Measurements from ENCODE around the gene DENND6A. TPM values are rescaled to one million over a fixed set of nuclear protein-coding genes. Genes with fewer than 3 reads are reported as not detected.

Gene DENND6A
- total RNA-seq, 1 donor: 21.0 TPM

GRCh38 chr3:57731311-57731710, 38.4 kb upstream of the DENND6A start:
- TF ChIP-seq, protein P1, sequence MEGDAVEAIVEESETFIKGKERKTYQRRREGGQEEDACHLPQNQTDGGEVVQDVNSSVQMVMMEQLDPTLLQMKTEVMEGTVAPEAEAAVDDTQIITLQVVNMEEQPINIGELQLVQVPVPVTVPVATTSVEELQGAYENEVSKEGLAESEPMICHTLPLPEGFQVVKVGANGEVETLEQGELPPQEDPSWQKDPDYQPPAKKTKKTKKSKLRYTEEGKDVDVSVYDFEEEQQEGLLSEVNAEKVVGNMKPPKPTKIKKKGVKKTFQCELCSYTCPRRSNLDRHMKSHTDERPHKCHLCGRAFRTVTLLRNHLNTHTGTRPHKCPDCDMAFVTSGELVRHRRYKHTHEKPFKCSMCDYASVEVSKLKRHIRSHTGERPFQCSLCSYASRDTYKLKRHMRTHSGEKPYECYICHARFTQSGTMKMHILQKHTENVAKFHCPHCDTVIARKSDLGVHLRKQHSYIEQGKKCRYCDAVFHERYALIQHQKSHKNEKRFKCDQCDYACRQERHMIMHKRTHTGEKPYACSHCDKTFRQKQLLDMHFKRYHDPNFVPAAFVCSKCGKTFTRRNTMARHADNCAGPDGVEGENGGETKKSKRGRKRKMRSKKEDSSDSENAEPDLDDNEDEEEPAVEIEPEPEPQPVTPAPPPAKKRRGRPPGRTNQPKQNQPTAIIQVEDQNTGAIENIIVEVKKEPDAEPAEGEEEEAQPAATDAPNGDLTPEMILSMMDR (IDR thresholded peaks at IDR 0.05; ENCODE audit: insufficient read depth, low read length): no peak
- no peak overlapping the region for H3K4me3 ChIP-seq (ENCODE audit: low read depth, low read length)
- DNase-seq (ENCODE audit: low read depth): no peak

GRCh38 chr3:57730682-57731081, 37.8 kb upstream of the DENND6A start:
- no peak overlapping the region for H3K4me3 ChIP-seq (ENCODE audit: low read depth, low read length)
- TF ChIP-seq, protein P1 (IDR thresholded peaks at IDR 0.05; ENCODE audit: insufficient read depth, low read length): no peak
- DNase-seq (ENCODE audit: low read depth): no peak

DNA sequence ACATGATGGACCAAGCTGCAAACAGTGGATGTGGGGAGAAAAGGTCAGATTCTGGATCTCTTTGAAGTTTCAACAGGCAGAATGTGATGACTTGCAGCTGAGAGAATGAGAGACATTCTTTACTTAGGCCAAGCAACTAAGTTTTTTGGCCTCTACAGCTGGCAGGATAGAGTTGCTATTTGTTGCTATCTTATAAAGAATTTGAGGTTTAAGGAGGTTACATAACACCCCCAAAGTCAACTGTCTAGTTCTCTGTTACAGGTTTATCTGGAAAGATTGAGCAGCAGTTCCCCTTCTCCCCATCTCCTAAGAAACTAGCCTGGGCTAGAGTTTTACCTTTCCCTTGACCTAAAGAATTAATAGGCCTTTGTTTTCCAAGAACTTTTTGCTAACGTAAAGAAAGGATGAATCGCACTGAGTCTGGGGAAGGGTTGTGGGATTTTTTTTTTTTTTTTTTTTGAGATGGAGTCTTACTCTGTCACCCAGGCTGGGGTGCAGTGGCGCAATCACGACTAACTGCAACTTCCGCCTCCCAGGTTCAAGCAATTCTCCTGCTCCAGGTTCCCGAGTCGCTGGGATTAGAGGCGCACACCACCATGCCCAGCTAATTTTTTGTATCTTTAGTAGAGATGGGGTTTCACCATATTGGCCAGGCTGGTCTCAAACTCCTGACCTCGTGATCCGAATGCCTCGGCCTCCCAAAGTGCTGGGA, 36.6 kb upstream of the DENND6A start:
- TF ChIP-seq, protein P1 (IDR thresholded peaks at IDR 0.05; ENCODE audit: insufficient read depth, low read length): no peak
- DNase-seq (ENCODE audit: low read depth): peak; percentile 67

DNA sequence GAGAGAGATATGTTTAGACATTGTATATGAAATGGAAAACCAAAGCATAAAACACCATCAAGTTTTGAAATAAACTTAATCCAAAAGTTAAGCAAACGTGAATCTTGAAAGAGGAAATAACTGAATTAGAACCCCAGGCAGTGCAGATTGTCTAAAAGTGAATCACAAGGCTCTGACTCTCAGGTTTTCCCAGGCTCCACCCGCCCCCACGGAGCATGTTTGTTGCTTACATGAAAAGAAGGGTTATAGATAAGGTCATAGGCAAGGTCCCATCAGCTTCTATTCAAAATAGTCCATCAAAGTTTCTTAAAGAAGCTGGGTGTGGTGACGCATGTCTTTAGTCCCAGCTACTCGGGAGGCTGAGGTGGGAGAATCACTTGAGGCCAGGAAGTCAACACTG, 34.2 kb upstream of the DENND6A start:
- no peak overlapping the region for H3K4me3 ChIP-seq (ENCODE audit: low read depth, low read length)
- DNase-seq (ENCODE audit: low read depth): no peak
- TF ChIP-seq, protein P1 (IDR thresholded peaks at IDR 0.05; ENCODE audit: insufficient read depth, low read length): no peak

More for the DNA sequence above, 36.6 kb upstream of the DENND6A start:
- no peak overlapping the region for H3K4me3 ChIP-seq (ENCODE audit: low read depth, low read length)

- H3K4me3 ChIP-seq (ENCODE audit: low read depth, low read length): no peak overlapping the region
- TF ChIP-seq, protein P1 (IDR thresholded peaks at IDR 0.05; ENCODE audit: insufficient read depth, low read length): no peak
- DNase-seq (ENCODE audit: low read depth): no peak
Observed at GRCh38 chr3:57726397-57726796, 33.5 kb upstream of the DENND6A start.

DNA sequence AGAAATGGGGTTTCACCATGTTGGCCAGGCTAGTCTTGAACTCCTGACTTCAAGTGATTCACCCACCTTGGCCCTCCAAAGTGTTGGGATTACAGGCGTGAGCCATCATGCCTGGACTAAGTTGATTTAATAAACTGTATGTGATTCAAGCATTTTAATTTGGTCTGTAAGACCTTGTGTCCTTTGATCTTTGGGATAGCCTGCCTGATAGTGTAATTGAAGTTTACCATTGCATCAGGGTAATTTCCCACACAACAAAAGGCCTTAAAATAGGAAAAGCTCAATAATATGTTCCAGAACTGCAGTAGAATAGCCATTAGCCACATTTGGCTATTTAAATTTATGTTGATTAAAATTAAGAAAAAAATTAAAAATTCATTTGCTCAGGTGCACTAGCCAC, 25.2 kb upstream of the DENND6A start:
- TF ChIP-seq, protein P1 (IDR thresholded peaks at IDR 0.05; ENCODE audit: insufficient read depth, low read length): no peak

More for the DNA sequence above, 25.2 kb upstream of the DENND6A start:
- no peak overlapping the region for H3K4me3 ChIP-seq (ENCODE audit: low read depth, low read length)
- no peak for DNase-seq (ENCODE audit: low read depth)
